ENCODE results near the gene CD34. TPM values are rescaled to one million over a fixed set of nuclear protein-coding genes. Genes with fewer than 3 reads are reported as not detected.

Gene CD34
- total RNA-seq, 1 experiment from 2014 or later, result 0.35 TPM

DNA sequence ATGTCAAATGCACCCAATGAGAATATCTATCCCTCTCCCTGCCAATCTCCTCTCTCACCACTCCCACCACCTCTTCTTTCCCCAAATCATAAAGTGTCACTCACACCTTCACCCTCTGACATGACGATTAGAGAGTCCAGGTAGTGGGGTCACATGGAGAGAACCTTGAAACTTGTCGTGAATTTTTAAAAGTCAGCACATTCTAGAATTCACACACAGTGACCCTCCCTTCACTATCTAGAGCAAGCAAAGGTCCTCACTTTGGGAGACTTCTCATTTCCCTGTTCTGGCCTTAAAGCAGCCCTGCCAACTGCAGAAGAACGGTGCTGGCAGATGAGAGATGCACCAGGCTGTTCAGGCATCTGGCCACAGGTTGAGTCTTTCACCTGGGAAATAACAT lies 61.9 kb downstream of the CD34 start:
- no peak overlapping the region for H3K18ac ChIP-seq (ENCODE audit: insufficient read length, low read depth, low read length)
- TF ChIP-seq, protein P1, sequence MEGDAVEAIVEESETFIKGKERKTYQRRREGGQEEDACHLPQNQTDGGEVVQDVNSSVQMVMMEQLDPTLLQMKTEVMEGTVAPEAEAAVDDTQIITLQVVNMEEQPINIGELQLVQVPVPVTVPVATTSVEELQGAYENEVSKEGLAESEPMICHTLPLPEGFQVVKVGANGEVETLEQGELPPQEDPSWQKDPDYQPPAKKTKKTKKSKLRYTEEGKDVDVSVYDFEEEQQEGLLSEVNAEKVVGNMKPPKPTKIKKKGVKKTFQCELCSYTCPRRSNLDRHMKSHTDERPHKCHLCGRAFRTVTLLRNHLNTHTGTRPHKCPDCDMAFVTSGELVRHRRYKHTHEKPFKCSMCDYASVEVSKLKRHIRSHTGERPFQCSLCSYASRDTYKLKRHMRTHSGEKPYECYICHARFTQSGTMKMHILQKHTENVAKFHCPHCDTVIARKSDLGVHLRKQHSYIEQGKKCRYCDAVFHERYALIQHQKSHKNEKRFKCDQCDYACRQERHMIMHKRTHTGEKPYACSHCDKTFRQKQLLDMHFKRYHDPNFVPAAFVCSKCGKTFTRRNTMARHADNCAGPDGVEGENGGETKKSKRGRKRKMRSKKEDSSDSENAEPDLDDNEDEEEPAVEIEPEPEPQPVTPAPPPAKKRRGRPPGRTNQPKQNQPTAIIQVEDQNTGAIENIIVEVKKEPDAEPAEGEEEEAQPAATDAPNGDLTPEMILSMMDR (conservative IDR thresholded peaks at IDR 0.05), result no peak

More for the DNA sequence above, 61.9 kb downstream of the CD34 start:
- no peak for DNase-seq
- Histone ChIP-seq H3K4me2 (ENCODE audit: insufficient read depth, insufficient read length, low read length) (no peak overlapping the region), H2BK120ac (ENCODE audit: low read depth, low read length, poor library complexity, severe bottlenecking) (no peak overlapping the region), H2BK12ac (ENCODE audit: insufficient read length, low read depth, low read length) (no peak overlapping the region), H2BK5ac (ENCODE audit: insufficient read length, low read length) (no peak overlapping the region), H4K5ac (ENCODE audit: insufficient read length, low read depth, low read length) (no peak overlapping the region), H3K79me1 (ENCODE audit: insufficient read depth, low read depth, low read length, poor library complexity, severe bottlenecking) (no peaks in the 10 kb centered on the region), H3K4ac (ENCODE audit: low read depth, low read length) (no peak overlapping the region), H4K20me1 (ENCODE audit: control insufficient read depth, insufficient read depth, insufficient read length) (no peaks in the 10 kb centered on the region), H3K9me3 (ENCODE audit: control insufficient read depth, low read depth, low read length) (no peaks in the 10 kb centered on the region), H4K91ac (ENCODE audit: insufficient read length, low read depth, low read length) (no peak overlapping the region), H3K27ac (ENCODE audit: insufficient read length, low read depth, low read length) (no peak overlapping the region), H3K23ac (ENCODE audit: insufficient read length, low read depth, low read length) (no peak overlapping the region), H3K79me2 (ENCODE audit: insufficient read depth, low read length) (no peaks in the 10 kb centered on the region), H2AFZ (ENCODE audit: low read length) (no peak overlapping the region), H2AK5ac (ENCODE audit: insufficient read length, low read length) (no peak overlapping the region), H3K23me2 (ENCODE audit: insufficient read length, low read depth, low read length, poor library complexity, severe bottlenecking) (no peaks in the 10 kb centered on the region), H2BK20ac (ENCODE audit: low read depth, low read length, poor library complexity, severe bottlenecking) (no peak overlapping the region), H3K4me1 (ENCODE audit: insufficient read depth, low read length) (no peaks in the 10 kb centered on the region; the same call in 1 of the 2 replicates), H3K9ac (ENCODE audit: extremely low read depth, insufficient read length, low read length) (no peak overlapping the region), H3K56ac (ENCODE audit: insufficient read length, low read depth, low read length) (no peak overlapping the region), H4K8ac (replicated peaks; ENCODE audit: insufficient read length, low read depth, low read length) (no peak overlapping the region), H3T11ph (ENCODE audit: low read length) (no peak overlapping the region), H3K14ac (ENCODE audit: insufficient read depth, low read length) (no peak overlapping the region), H3K27me3 (ENCODE audit: insufficient read depth, low read length) (no peaks in the 10 kb centered on the region), H2BK15ac (ENCODE audit: low read depth, low read length) (no peak overlapping the region)
- Mint-ChIP-seq H3K9me3 (no peaks in the 10 kb centered on the region), H3K4me3 (no peak overlapping the region), H3K4me1 (peaks cover 6 to 10% of the 10 kb centered on the region in 2 experiments; a peak in 3 of 4 replicates), H3K27me3 (ENCODE audit: low read depth) (no peaks in the 10 kb centered on the region), H3K27ac (no peak overlapping the region), H3K36me3 (ENCODE audit: insufficient read depth in 1 of 3, low read depth in 3 of 3) (no peaks in the 10 kb centered on the region)
- WGBS (ENCODE audit: extremely low coverage, insufficient read length, low lambda C conversion rate), result no CpG with 5 or more reads among the region's 3 CpGs

Data from H9 (cell line).